Endodermal cell (in vitro differentiated cells): ENCODE data around the gene KCNJ18. TPM values are rescaled to one million over a fixed set of nuclear protein-coding genes. Genes with fewer than 3 reads are reported as not detected.
"Not testable (repeated sequence)": the region's sequence is repeated elsewhere in the genome, so short reads cannot be mapped to it uniquely, and the experiment has no call there.

ENCODE experiments used
- DNase-seq: peaks from one replicate; pipeline ENCODE4 v3.0.0-alpha.2; 2017
- H3K27ac ChIP-seq: 2 replicates; pipeline ENCODE4 v1.5.1; 2013; ENCODE audit warnings: mild to moderate bottlenecking, low read depth, low read length, moderate library complexity
- H3K27me3 ChIP-seq: 2 replicates; pipeline ENCODE4 v1.6.1; 2013; ENCODE audit warnings: mild to moderate bottlenecking, low read length, moderate library complexity; ENCODE audit not compliant: insufficient read depth, control insufficient read depth, poor library complexity, severe bottlenecking
- H3K36me3 ChIP-seq: 2 replicates; pipeline ENCODE4 v1.7.0; 2013; ENCODE audit warnings: mild to moderate bottlenecking, low read length, moderate library complexity; ENCODE audit not compliant: control insufficient read depth, insufficient read depth
- H3K4me1 ChIP-seq: one replicate; pipeline ENCODE4 v1.7.0; 2013; ENCODE audit warnings: low read length; ENCODE audit not compliant: control insufficient read depth, insufficient read depth
- H3K4me3 ChIP-seq: 2 replicates; pipeline ENCODE4 v1.5.1; 2013; ENCODE audit warnings: mild to moderate bottlenecking, low read length, moderate library complexity
- H3K9ac ChIP-seq: 2 replicates; pipeline ENCODE4 v1.6.1; 2013; ENCODE audit warnings: mild to moderate bottlenecking, low read length, moderate library complexity; ENCODE audit not compliant: poor library complexity, severe bottlenecking; ENCODE audit errors: extremely low read depth
- H3K9me3 ChIP-seq: 2 replicates; pipeline ENCODE4 v1.6.1; 2013; ENCODE audit warnings: mild to moderate bottlenecking, low read length, moderate library complexity; ENCODE audit not compliant: control insufficient read depth
- H3K27ac Mint-ChIP-seq: 2 replicates; pipeline ENCODE4 v1.8.0; 2020; ENCODE audit warnings: mixed read lengths
- H3K27me3 Mint-ChIP-seq: 2 replicates; pipeline ENCODE4 v1.8.0; 2021; ENCODE audit warnings: mild to moderate bottlenecking, mixed read lengths; ENCODE audit not compliant: insufficient read depth
- H3K36me3 Mint-ChIP-seq: 2 replicates; pipeline ENCODE4 v1.8.0; 2020; ENCODE audit warnings: low read depth, mixed read lengths
- H3K4me1 Mint-ChIP-seq: 2 replicates; pipeline ENCODE4 v1.8.0; 2020; ENCODE audit warnings: mixed read lengths
- H3K4me3 Mint-ChIP-seq: 2 replicates; pipeline ENCODE4 v1.8.0; 2020; ENCODE audit warnings: mild to moderate bottlenecking, moderate library complexity, mixed read lengths
- H3K9me3 Mint-ChIP-seq: 2 replicates; pipeline ENCODE4 v1.8.0; 2020; ENCODE audit warnings: mild to moderate bottlenecking, mixed read lengths
- WGBS, 2 experiments: methylation state at CpG; one replicate each; pipeline versions ENCODE4 v1.1.5 to v1.1.7; 2013; ENCODE audit warnings: missing lambda C conversion rate in 2 of 2, mixed read lengths in 1 of 2; ENCODE audit not compliant: insufficient coverage in 1 of 2, insufficient read length in 1 of 2; 5-methylcytosine and 5-hydroxymethylcytosine counted together
- total RNA-seq, 2 donors: library from RNA; stranded (reverse); fragmentation: NEBNext Ultra II Directional in 1 of 2; extraction: Animal tissue kit (Norgen Biotek cat#: 25700) in 1 of 2; gene quantifications; 2 replicates in 1 of 2; 3 replicates in 1 of 2; pipeline ENCODE4 v1.2.1, GENCODE V29; 2021

Gene KCNJ18
- total RNA-seq, 2 donors from 2014 or later = not detected

DNA sequence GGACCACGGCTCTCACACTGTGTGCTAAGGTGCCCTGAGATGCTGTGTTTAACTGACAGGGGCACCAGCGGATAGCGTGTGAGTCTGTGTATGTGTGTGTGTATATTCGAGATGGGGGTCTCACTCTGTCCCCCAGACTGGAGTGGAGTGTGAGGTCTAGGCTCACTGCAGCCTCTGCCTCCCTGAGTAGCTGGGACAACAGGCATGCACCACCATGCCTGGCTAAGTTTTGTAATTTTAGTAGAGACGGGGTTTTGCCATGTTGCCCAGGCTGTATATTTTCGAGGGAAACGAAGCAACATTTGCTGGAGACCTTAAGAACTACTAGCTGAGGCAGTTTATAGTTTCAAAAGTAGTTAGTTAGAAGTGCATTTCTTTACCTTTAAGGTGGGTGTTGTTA lies 32.7 kb upstream of the KCNJ18 start:
- not testable (repeated sequence) for H3K27me3 Mint-ChIP-seq, H3K4me1 Mint-ChIP-seq, DNase-seq, H3K4me3 ChIP-seq, H3K36me3 Mint-ChIP-seq, H3K27me3 ChIP-seq, H3K9ac ChIP-seq, H3K36me3 ChIP-seq, H3K4me1 ChIP-seq, H3K4me3 Mint-ChIP-seq, H3K27ac ChIP-seq, H3K27ac Mint-ChIP-seq
- WGBS, 2 experiments = 49 to 73% methylated on average over 3 to 6 of the region's 7 CpGs
- peaks cover 32% of the 10 kb centered on the region for H3K9me3 ChIP-seq
- H3K9me3 Mint-ChIP-seq = peaks cover 78% of the 10 kb centered on the region

- H3K4me3 Mint-ChIP-seq, H3K4me3 ChIP-seq, H3K27me3 Mint-ChIP-seq, DNase-seq, H3K4me1 Mint-ChIP-seq, H3K36me3 ChIP-seq, H3K4me1 ChIP-seq, H3K9ac ChIP-seq, H3K27me3 ChIP-seq, H3K27ac Mint-ChIP-seq, H3K36me3 Mint-ChIP-seq, H3K27ac ChIP-seq: not testable (repeated sequence)
- peaks cover 33% of the 10 kb centered on the region for H3K9me3 ChIP-seq
- 71% methylated on average over 1 of the region's 1 CpG; no CpG with 5 or more reads in 1 of the 2 experiments for WGBS, 2 experiments
- peaks cover 86% of the 10 kb centered on the region for H3K9me3 Mint-ChIP-seq
Observed at GRCh38 chr17:21661455-21661854, 30.9 kb upstream of the KCNJ18 start.

GRCh38 chr17:21663166-21663565 lies 29.2 kb upstream of the KCNJ18 start:
- H3K9ac ChIP-seq, H3K27me3 ChIP-seq, DNase-seq, H3K4me3 Mint-ChIP-seq, H3K36me3 Mint-ChIP-seq, H3K4me1 Mint-ChIP-seq, H3K4me1 ChIP-seq, H3K27ac Mint-ChIP-seq, H3K27me3 Mint-ChIP-seq, H3K27ac ChIP-seq, H3K36me3 ChIP-seq, H3K4me3 ChIP-seq: not testable (repeated sequence)
- WGBS, 2 experiments = 75 to 77% methylated on average over 1 to 2 of the region's 3 CpGs
- H3K9me3 Mint-ChIP-seq = peaks cover 94% of the 10 kb centered on the region
- H3K9me3 ChIP-seq = peaks cover 39% of the 10 kb centered on the region

GRCh38 chr17:21663614-21664474 lies 28.5 kb upstream of the KCNJ18 start:
- peaks cover 39% of the 10 kb centered on the region for H3K9me3 ChIP-seq
- not testable (repeated sequence) for H3K27me3 Mint-ChIP-seq, DNase-seq, H3K4me3 ChIP-seq, H3K4me1 ChIP-seq, H3K36me3 Mint-ChIP-seq, H3K4me1 Mint-ChIP-seq, H3K27ac Mint-ChIP-seq, H3K36me3 ChIP-seq, H3K4me3 Mint-ChIP-seq, H3K27ac ChIP-seq, H3K9ac ChIP-seq, H3K27me3 ChIP-seq
- 61 to 65% methylated on average over 6 of the region's 7 CpGs for WGBS, 2 experiments
- peaks cover 95% of the 10 kb centered on the region for H3K9me3 Mint-ChIP-seq

DNA sequence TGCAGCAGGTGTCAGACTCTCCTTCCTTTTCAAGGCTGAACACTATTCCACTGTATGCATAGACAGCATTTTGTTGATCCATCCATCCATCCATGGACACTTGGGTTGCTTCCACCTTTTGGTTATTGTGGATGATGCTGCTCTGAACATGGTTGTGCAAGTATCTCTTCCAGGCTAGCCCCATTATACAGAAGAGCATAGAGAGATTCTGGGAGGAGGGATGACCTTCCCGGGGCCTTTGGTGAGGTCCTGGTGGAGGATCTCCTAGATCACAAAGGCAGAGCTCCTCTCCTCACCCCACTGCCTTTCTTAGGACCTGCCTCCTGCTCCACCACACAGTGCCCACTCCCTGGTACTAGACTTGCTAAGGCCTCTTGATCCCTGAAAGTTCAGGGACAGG lies 27.2 kb upstream of the KCNJ18 start:
- H3K4me1 ChIP-seq, H3K4me1 Mint-ChIP-seq, H3K36me3 Mint-ChIP-seq, DNase-seq, H3K27me3 Mint-ChIP-seq, H3K4me3 Mint-ChIP-seq, H3K27ac Mint-ChIP-seq, H3K27ac ChIP-seq, H3K27me3 ChIP-seq, H3K4me3 ChIP-seq, H3K9ac ChIP-seq, H3K36me3 ChIP-seq: not testable (repeated sequence)
- WGBS, 2 experiments = 100% methylated on average over 1 of the region's 1 CpG; no CpG with 5 or more reads in 1 of the 2 experiments
- H3K9me3 Mint-ChIP-seq = peaks cover 98% of the 10 kb centered on the region
- H3K9me3 ChIP-seq = peaks cover 34% of the 10 kb centered on the region

GRCh38 chr17:21665935-21666493 lies 26.3 kb upstream of the KCNJ18 start:
- H3K36me3 Mint-ChIP-seq, H3K4me1 Mint-ChIP-seq: not testable (repeated sequence)

More at GRCh38 chr17:21665935-21666493, 26.3 kb upstream of the KCNJ18 start:
- DNase-seq, H3K27me3 ChIP-seq, H3K9ac ChIP-seq, H3K4me3 Mint-ChIP-seq, H3K4me3 ChIP-seq, H3K36me3 ChIP-seq, H3K27me3 Mint-ChIP-seq, H3K4me1 ChIP-seq, H3K27ac Mint-ChIP-seq, H3K27ac ChIP-seq: not testable (repeated sequence)
- peaks cover 29% of the 10 kb centered on the region for H3K9me3 ChIP-seq
- WGBS, 2 experiments = 38 to 43% methylated on average over 2 of the region's 2 CpGs
- H3K9me3 Mint-ChIP-seq = peaks cover 98% of the 10 kb centered on the region
